DMS 273 treated with DMSO at 0.1 percent for 48 hours (cell line): Measurements from ENCODE around the gene UTP4.

Source experiments
- DNase-seq: peaks from one replicate; lab custom pipeline; 2025; lab: John Stamatoyannopoulos, UW

UTP4 gene

GRCh38 chr16:69132424-69133252 lies at the start of gene UTP4, which contains the start of gene CHTF8:
TSS of gene UTP4 (plus strand) at chr16:69132649. CDS start at chr16:69133460, 811 bp downstream.
TSS of gene CHTF8 (minus strand) at chr16:69132588. CDS start at chr16:69121458, 11,130 bp downstream.
- DNase-seq = peak; percentile 45

- DNase-seq = no peak
These were observed 49.0 kb upstream of the UTP4 start for GRCh38 chr16:69083306-69083941.

- DNase-seq = no peak
These were observed 48.2 kb upstream of the UTP4 start for GRCh38 chr16:69084289-69084688.

- DNase-seq = no peak
These were observed 47.3 kb upstream of the UTP4 start for GRCh38 chr16:69085032-69085695.

GRCh38 chr16:69087161-69087581 lies 45.3 kb upstream of the UTP4 start:
- DNase-seq = no peak

- DNase-seq = no peak
These were observed 43.8 kb upstream of the UTP4 start for GRCh38 chr16:69088684-69089083.

- DNase-seq = no peak
These were observed 43.1 kb upstream of the UTP4 start for GRCh38 chr16:69089091-69089910.

GRCh38 chr16:69093974-69094373 lies 38.5 kb upstream of the UTP4 start:
- no peak for DNase-seq

GRCh38 chr16:69094501-69094900 lies 37.9 kb upstream of the UTP4 start:
- no peak for DNase-seq

- no peak for DNase-seq
These were observed 37.3 kb upstream of the UTP4 start for GRCh38 chr16:69095193-69095592.

GRCh38 chr16:69100071-69100691 lies 32.3 kb upstream of the UTP4 start:
- DNase-seq = no peak

- DNase-seq = peak; percentile 56
These were observed 26.7 kb upstream of the UTP4 start, which contains the start of gene HAS3 for GRCh38 chr16:69105501-69106361. TSS of gene HAS3 (plus strand) at chr16:69105653. CDS start at chr16:69109396, 3,743 bp downstream.

GRCh38 chr16:69106491-69107315 lies 25.7 kb upstream of the UTP4 start:
- DNase-seq = no peak

- DNase-seq = no peak
These were observed 25.0 kb upstream of the UTP4 start for GRCh38 chr16:69107316-69107962.

- no peak for DNase-seq
These were observed 24.2 kb upstream of the UTP4 start for GRCh38 chr16:69108064-69108904.

GRCh38 chr16:69108905-69109252 lies 23.6 kb upstream of the UTP4 start:
- no peak for DNase-seq

- DNase-seq = no peak
These were observed 22.8 kb upstream of the UTP4 start for GRCh38 chr16:69109486-69110270.
